ENCODE results near the gene DYNC1I1. TPM values are rescaled to one million over a fixed set of nuclear protein-coding genes. Genes with fewer than 3 reads are reported as not detected.

Gene DYNC1I1
- total RNA-seq, 4 donors from 2014 or later, result 7.8 to 21.3 (median 11.6) TPM

- in situ Hi-C loops (cut with MboI; ENCODE audit: low sequenced_read_pairs in 4 of 4), result loop anchor here in 1 of 4 donors (25.0 kb wide), 1 partner anchor 1115 kb away; no protein-coding TSS in a partner anchor
- TF ChIP-seq CTCF (IDR thresholded peaks at IDR 0.05 in 4 of 5, conservative IDR thresholded peaks at IDR 0.05 in 1 of 5) (no peak), POLR2A (IDR thresholded peaks at IDR 0.05) (no peak)
- H3K27ac ChIP-seq, result no peak overlapping the region
- ATAC-seq (no peak), DNase-seq (no peak)
- no peaks in the 10 kb centered on the region for H3K9me3 ChIP-seq
- intact Hi-C loops (cut with DNase I; ENCODE audit: low total_unique reads), result no loop called here
- no peaks in the 10 kb centered on the region for H3K27me3 ChIP-seq
- H3K4me1 ChIP-seq, result peaks cover 0 to 3% of the 10 kb centered on the region in 2 donors
- H3K36me3 ChIP-seq, result no peaks in the 10 kb centered on the region
- H3K4me3 ChIP-seq, result no peak overlapping the region
Measured at GRCh38 chr7:95922191-95922590, 149.8 kb downstream of the DYNC1I1 start.

- intact Hi-C loops (cut with DNase I; ENCODE audit: low total_unique reads), result no loop called here
- Histone ChIP-seq H3K27ac (no peak overlapping the region), H3K36me3 (no peaks in the 10 kb centered on the region), H3K27me3 (no peaks in the 10 kb centered on the region), H3K9me3 (no peaks in the 10 kb centered on the region), H3K4me1 (peaks cover 0 to 9% of the 10 kb centered on the region in 2 donors), H3K4me3 (no peak overlapping the region)
- ATAC-seq (no peak), DNase-seq (no peak)
- in situ Hi-C loops (cut with MboI; ENCODE audit: low sequenced_read_pairs in 4 of 4), result no loop called here
- no peak for TF ChIP-seq CTCF (IDR thresholded peaks at IDR 0.05 in 4 of 5, conservative IDR thresholded peaks at IDR 0.05 in 1 of 5)
- no peak for TF ChIP-seq POLR2A (IDR thresholded peaks at IDR 0.05)
Measured at GRCh38 chr7:95925236-95925635, 152.9 kb downstream of the DYNC1I1 start.

GRCh38 chr7:95925971-95926370 lies 153.6 kb downstream of the DYNC1I1 start:
- no peak for DNase-seq
- no peaks in the 10 kb centered on the region for H3K9me3 ChIP-seq
- no peak for ATAC-seq
- TF ChIP-seq POLR2A (IDR thresholded peaks at IDR 0.05) (no peak), CTCF (IDR thresholded peaks at IDR 0.05 in 4 of 5, conservative IDR thresholded peaks at IDR 0.05 in 1 of 5) (no peak)
- H3K27me3 ChIP-seq, result no peaks in the 10 kb centered on the region
- H3K4me1 ChIP-seq, result peaks cover 0 to 9% of the 10 kb centered on the region in 2 donors
- in situ Hi-C loops (cut with MboI; ENCODE audit: low sequenced_read_pairs in 4 of 4) (no loop called here), intact Hi-C loops (cut with DNase I; ENCODE audit: low total_unique reads) (no loop called here)
- H3K4me3 ChIP-seq, result no peak overlapping the region
- H3K36me3 ChIP-seq, result no peaks in the 10 kb centered on the region
- no peak overlapping the region for H3K27ac ChIP-seq

- intact Hi-C loops (cut with DNase I; ENCODE audit: low total_unique reads) (no loop called here), in situ Hi-C loops (cut with MboI; ENCODE audit: low sequenced_read_pairs in 4 of 4) (no loop called here)
- no peak for TF ChIP-seq CTCF (IDR thresholded peaks at IDR 0.05 in 4 of 5, conservative IDR thresholded peaks at IDR 0.05 in 1 of 5)
- no peak for TF ChIP-seq POLR2A (IDR thresholded peaks at IDR 0.05)
- H3K4me1 ChIP-seq, result peaks cover 0 to 9% of the 10 kb centered on the region in 2 donors
- no peaks in the 10 kb centered on the region for H3K27me3 ChIP-seq
- H3K36me3 ChIP-seq, result no peaks in the 10 kb centered on the region
- DNase-seq (no peak), ATAC-seq (no peak)
- no peak overlapping the region for H3K4me3 ChIP-seq
- no peaks in the 10 kb centered on the region for H3K9me3 ChIP-seq
- H3K27ac ChIP-seq, result no peak overlapping the region
Measured at GRCh38 chr7:95927756-95928155, 155.4 kb downstream of the DYNC1I1 start.

GRCh38 chr7:95929710-95930280 lies 157.4 kb downstream of the DYNC1I1 start:
- TF ChIP-seq CTCF (IDR thresholded peaks at IDR 0.05 in 4 of 5, conservative IDR thresholded peaks at IDR 0.05 in 1 of 5) (no peak), POLR2A (IDR thresholded peaks at IDR 0.05) (no peak)
- intact Hi-C loops (cut with DNase I; ENCODE audit: low total_unique reads), result no loop called here

More at GRCh38 chr7:95929710-95930280, 157.4 kb downstream of the DYNC1I1 start:
- ATAC-seq, result no peak
- no peaks in the 10 kb centered on the region for H3K27me3 ChIP-seq
- DNase-seq, result no peak
- in situ Hi-C loops (cut with MboI; ENCODE audit: low sequenced_read_pairs in 4 of 4), result no loop called here
- no peaks in the 10 kb centered on the region for H3K9me3 ChIP-seq
- no peak overlapping the region for H3K4me3 ChIP-seq
- H3K36me3 ChIP-seq, result no peaks in the 10 kb centered on the region
- no peak overlapping the region for H3K27ac ChIP-seq
- H3K4me1 ChIP-seq, result peaks cover 10 to 19% of the 10 kb centered on the region in 2 donors

Data from gastrocnemius medialis (tissue), 4 donors.